H1 (cell line): ENCODE data around the gene TMEM39B. TPM values are rescaled to one million over a fixed set of nuclear protein-coding genes. Genes with fewer than 3 reads are reported as not detected.

ENCODE experiments used
- CTCF ChIA-PET: fragments of 300-600 bp; sonication (Branson Sonifier 250); formaldehyde crosslinking; loops from one replicate; lab custom pipeline; 2021; ENCODE audit not compliant: partially characterized antibody; lab: Charles Lee
- POLR2A ChIA-PET: fragments of 300-600 bp; sonication (Branson Sonifier 250); formaldehyde crosslinking; loops from one replicate; lab custom pipeline; 2021; ENCODE audit warnings: inconsistent platforms; ENCODE audit not compliant: partially characterized antibody; lab: Charles Lee
- DNase-seq, 2 experiments: peaks; one replicate each; pipeline versions ENCODE4 v3.0.0 to v3.0.0-alpha.2; 2010 to 2022; ENCODE audit warnings: low spot score in 2 of 2, low read depth in 1 of 2, mixed read lengths in 1 of 2
- FAIRE-seq: peaks from 2 replicates; lab custom pipeline; 2011; peaks lifted over from hg19 to GRCh38; lab: Jason Lieb, UNC
- H2AFZ ChIP-seq: 2 replicates; pipeline ENCODE4 v1.8.1; 2012; ENCODE audit warnings: low read length, inconsistent platforms
- H2AK5ac ChIP-seq: 2 replicates; pipeline ENCODE4 v1.6.1; 2013; ENCODE audit warnings: low read depth, low read length
- H2BK120ac ChIP-seq: replicated peaks from 2 replicates; pipeline ENCODE3; 2013; ENCODE audit warnings: low read depth, low read length, inconsistent platforms
- H2BK12ac ChIP-seq: 2 replicates; pipeline ENCODE4 v1.6.1; 2013; ENCODE audit warnings: low read depth, low read length
- H2BK15ac ChIP-seq: 2 replicates; pipeline ENCODE4 v1.6.1; 2013; ENCODE audit warnings: low read length
- H2BK20ac ChIP-seq: 2 replicates; pipeline ENCODE4 v1.6.1; 2013; ENCODE audit warnings: low read length
- H2BK5ac ChIP-seq: 2 replicates; pipeline ENCODE4 v1.6.1; 2013; ENCODE audit warnings: low read depth, low read length
- H3K14ac ChIP-seq: 2 replicates; pipeline ENCODE4 v1.6.1; 2013; ENCODE audit warnings: inconsistent platforms; ENCODE audit not compliant: insufficient read length
- H3K18ac ChIP-seq: 2 replicates; pipeline ENCODE4 v1.6.1; 2013; ENCODE audit warnings: low read length; ENCODE audit errors: extremely low read depth
- H3K23ac ChIP-seq: 2 replicates; pipeline ENCODE4 v1.6.1; 2013; ENCODE audit warnings: inconsistent platforms; ENCODE audit not compliant: insufficient read length
- H3K23me2 ChIP-seq: 2 replicates; pipeline ENCODE4 v1.6.1; 2013; ENCODE audit warnings: low read depth, low read length
- H3K27ac ChIP-seq: 2 replicates; pipeline ENCODE4 v1.6.1; 2011; ENCODE audit warnings: low read depth, low read length, inconsistent platforms
- H3K27me3 ChIP-seq, 4 experiments: replicated peaks in 1 of 4; 1 replicate in 1 of 4; 2 replicates in 3 of 4; pipeline versions ENCODE4 v1.6.1 to v1.8.1; 2011 to 2013; ENCODE audit warnings: low read length in 3 of 4, mild to moderate bottlenecking in 3 of 4, inconsistent platforms in 2 of 4, mixed read lengths in 2 of 4, moderate library complexity in 1 of 4; ENCODE audit not compliant: control insufficient read depth in 3 of 4, insufficient read depth in 3 of 4; ENCODE audit errors: extremely low read depth in 1 of 4
- H3K36me3 ChIP-seq, 4 experiments: 2 replicates each; pipeline versions ENCODE4 v1.6.1 to v1.8.1; 2011 to 2013; ENCODE audit warnings: mild to moderate bottlenecking in 4 of 4, low read length in 3 of 4, moderate library complexity in 2 of 4, control low read depth in 1 of 4, inconsistent platforms in 1 of 4; ENCODE audit not compliant: insufficient read depth in 4 of 4, control insufficient read depth in 2 of 4
- H3K4ac ChIP-seq: replicated peaks from 2 replicates; pipeline ENCODE3; 2013; ENCODE audit warnings: low read length, low read depth, mixed read lengths, inconsistent platforms; ENCODE audit not compliant: insufficient read length
- H3K4me1 ChIP-seq, 4 experiments: replicated peaks in 1 of 4; 1 replicate in 1 of 4; 2 replicates in 3 of 4; pipeline versions ENCODE4 v1.6.1 to v1.8.1; 2011 to 2013; ENCODE audit warnings: low read length in 3 of 4, inconsistent platforms in 2 of 4, mixed read lengths in 1 of 4; ENCODE audit not compliant: insufficient read depth in 4 of 4, control insufficient read depth in 3 of 4
- H3K4me2 ChIP-seq, 2 experiments: 2 replicates each; pipeline versions ENCODE4 v1.6.1 to v1.8.1; 2011 to 2013; ENCODE audit warnings: low read depth in 2 of 2, low read length in 2 of 2, control low read depth in 1 of 2, inconsistent platforms in 1 of 2, mild to moderate bottlenecking in 1 of 2; ENCODE audit not compliant: insufficient read depth in 1 of 2
- H3K4me3 ChIP-seq, 4 experiments: fragments of 200-600, 300-600 bp in 1 of 4; sonication (generic), shearing (Covaris generic), sonication (Bioruptor Twin) in 1 of 4; 2 replicates each; pipeline versions ENCODE4 v1.5.1 to v1.8.1; 2011 to 2016; ENCODE audit warnings: low read length in 4 of 4, low read depth in 3 of 4, control low read depth in 2 of 4, inconsistent platforms in 2 of 4, mild to moderate bottlenecking in 2 of 4, mixed read lengths in 1 of 4, moderate library complexity in 1 of 4; ENCODE audit not compliant: insufficient read depth in 2 of 4; ENCODE audit errors: extremely low read depth in 1 of 4
- H3K56ac ChIP-seq: replicated peaks from 2 replicates; pipeline ENCODE3; 2013; ENCODE audit warnings: low read depth, mild to moderate bottlenecking, mixed read lengths, low read length, inconsistent platforms; ENCODE audit not compliant: insufficient read length
- H3K79me1 ChIP-seq: 2 replicates; pipeline ENCODE4 v1.6.1; 2013; ENCODE audit warnings: low read depth, low read length, control low read depth
- H3K79me2 ChIP-seq, 2 experiments: 2 replicates each; pipeline versions ENCODE4 v1.6.1 to v1.8.1; 2012 to 2013; ENCODE audit warnings: low read length in 2 of 2, mild to moderate bottlenecking in 2 of 2, inconsistent platforms in 1 of 2; ENCODE audit not compliant: insufficient read depth in 2 of 2, control insufficient read depth in 1 of 2
- H3K9ac ChIP-seq, 4 experiments: replicated peaks in 1 of 4; 1 replicate in 1 of 4; 2 replicates in 3 of 4; pipeline versions ENCODE4 v1.6.1 to v1.8.1; 2011 to 2013; ENCODE audit warnings: low read depth in 3 of 4, low read length in 3 of 4, control low read depth in 2 of 4, mild to moderate bottlenecking in 2 of 4, moderate library complexity in 2 of 4, inconsistent platforms in 1 of 4; ENCODE audit errors: extremely low read depth in 1 of 4
- H3K9me3 ChIP-seq, 2 experiments: 2 replicates each; pipeline versions ENCODE4 v1.6.1 to v1.8.1; 2012 to 2013; ENCODE audit warnings: mild to moderate bottlenecking in 2 of 2, moderate library complexity in 2 of 2, control low read depth in 1 of 2, inconsistent platforms in 1 of 2, low read depth in 1 of 2, low read length in 1 of 2, mixed read lengths in 1 of 2; ENCODE audit not compliant: insufficient read depth in 2 of 2
- H4K20me1 ChIP-seq, 2 experiments: replicated peaks in 1 of 2; 2 replicates each; pipeline versions ENCODE3 to v1.8.1; 2011 to 2013; ENCODE audit warnings: inconsistent platforms in 2 of 2, low read length in 2 of 2, mild to moderate bottlenecking in 1 of 2; ENCODE audit not compliant: insufficient read depth in 2 of 2, control insufficient read depth in 1 of 2
- H4K5ac ChIP-seq: 2 replicates; pipeline ENCODE4 v1.6.1; 2013; ENCODE audit warnings: low read length, low read depth, mixed read lengths, inconsistent platforms; ENCODE audit not compliant: insufficient read length
- H4K8ac ChIP-seq: 2 replicates; pipeline ENCODE4 v1.8.0; 2013; ENCODE audit warnings: mild to moderate bottlenecking, moderate library complexity, low read length, inconsistent platforms; ENCODE audit not compliant: insufficient read depth; ENCODE audit errors: extremely low read depth
- H4K91ac ChIP-seq: replicated peaks from 2 replicates; pipeline ENCODE3; 2013; ENCODE audit warnings: low read length, mixed read lengths, inconsistent platforms; ENCODE audit not compliant: insufficient read length
- ASH2L ChIP-seq: fragments of 200-600, 300-600 bp; sonication (generic); IDR thresholded peaks from one replicate; pipeline ENCODE4 v1.7.1; 2017; ENCODE audit warnings: low read length
- BCL11A ChIP-seq, 2 experiments: IDR thresholded peaks; one replicate each; pipeline ENCODE4 v1.6.1; 2011; ENCODE audit warnings: low read depth in 2 of 2, low read length in 2 of 2, mild to moderate bottlenecking in 2 of 2
- CEBPB ChIP-seq: IDR thresholded peaks from 2 replicates; pipeline ENCODE4 v1.6.1; 2012; ENCODE audit warnings: low read depth, low read length
- KDM1A ChIP-seq: fragments of 200-600, 300-600 bp; sonication (generic); IDR thresholded peaks from 2 replicates; pipeline ENCODE4 v1.7.1; 2016; ENCODE audit warnings: mild to moderate bottlenecking, low read length, borderline replicate concordance
- KDM4A ChIP-seq: IDR thresholded peaks from one replicate; pipeline ENCODE4 v1.7.1; 2012; ENCODE audit warnings: low read depth, mild to moderate bottlenecking, moderate library complexity, low read length, inconsistent platforms; ENCODE audit not compliant: severe bottlenecking
- KDM5A ChIP-seq: fragments of 200-600 bp; IDR thresholded peaks from 2 replicates; pipeline ENCODE4 v1.7.1; 2012; ENCODE audit warnings: mild to moderate bottlenecking, low read length, inconsistent platforms, mixed read lengths
- NRF1 ChIP-seq: IDR thresholded peaks from 2 replicates; pipeline ENCODE4 v1.6.1; 2011; ENCODE audit warnings: mild to moderate bottlenecking, low read depth, low read length, improper control_type of control experiment
- POU5F1 ChIP-seq: IDR thresholded peaks from 2 replicates; pipeline ENCODE4 v1.6.1; 2011; ENCODE audit warnings: low read depth, mild to moderate bottlenecking, low read length, moderate library complexity
- RFX5 ChIP-seq: IDR thresholded peaks from 2 replicates; pipeline ENCODE4 v1.6.1; 2011; ENCODE audit warnings: low read depth, low read length, improper control_type of control experiment, borderline replicate concordance
- SIRT6 ChIP-seq: IDR thresholded peaks from one replicate; pipeline ENCODE4 v1.7.1; 2012; ENCODE audit warnings: low read length, inconsistent platforms
- SP1 ChIP-seq: IDR thresholded peaks from 2 replicates; pipeline ENCODE4 v1.6.1; 2011; ENCODE audit warnings: low read depth, low read length
- WGBS, 2 experiments: shearing (Covaris generic) in 1 of 2; methylation state at CpG; one replicate each; pipeline versions ENCODE4 v1.1.6 to v1.1.7; 2013 to 2015; ENCODE audit warnings: low lambda C conversion rate in 2 of 2, mixed read lengths in 2 of 2, inconsistent platforms in 1 of 2, low coverage in 1 of 2, missing lambda C conversion rate in 1 of 2; ENCODE audit not compliant: insufficient replicate concordance in 2 of 2, insufficient coverage in 1 of 2, insufficient read length in 1 of 2; ENCODE audit errors: extremely low coverage in 1 of 2, missing lambda C conversion rate in 1 of 2; 5-methylcytosine and 5-hydroxymethylcytosine counted together
- polyA plus RNA-seq, 7 experiments: library from polyadenylated mRNA; depleted of rRNA in 3 of 7; stranded (reverse) in 5 of 7; unstranded in 2 of 7; fragments of >200 nt in 5 of 7; fragments of 200-250 nt in 2 of 7; gene quantifications; 1 replicate in 5 of 7; 2 replicates in 1 of 7; 4 replicates in 1 of 7; pipeline versions ENCODE4 v1.2.1 to v1.2.3, GENCODE V29; 2011 to 2013; ENCODE audit warnings: missing spikeins in 2 of 7, mixed read lengths in 2 of 7
- total RNA-seq: library from RNA; stranded (reverse); fragmentation: NEBNext Ultra II Directional; extraction: Animal tissue kit (Norgen Biotek cat#: 25700); gene quantifications from 2 replicates; pipeline ENCODE4 v1.2.1, GENCODE V29; 2021

The TMEM39B gene
- total and polyA plus RNA-seq, 2 of the 8 experiments (the other 6 are each of a cell fraction or from before 2014, with no cell fraction given), result 25.3 to 32.7 TPM

DNA sequence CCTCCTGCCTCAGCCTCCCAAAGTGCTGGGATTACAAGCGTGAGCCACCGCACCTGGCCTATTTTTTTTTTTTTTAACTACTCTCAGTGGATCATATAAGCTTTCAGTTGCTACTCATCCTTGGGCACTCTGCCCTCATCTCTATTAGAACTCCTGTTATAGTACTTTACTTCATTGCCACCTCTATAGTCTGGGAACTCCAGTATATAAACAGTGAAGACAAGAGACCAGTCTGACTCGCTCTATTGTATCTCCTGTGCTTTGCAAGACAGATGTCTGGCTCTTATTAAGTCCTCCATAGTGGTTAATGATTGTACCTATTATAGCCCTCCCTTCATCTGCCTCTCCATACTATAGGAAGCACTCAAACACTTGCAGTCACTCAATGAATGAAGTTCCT, 44.0 kb upstream of the TMEM39B start:
- no peak overlapping the region for H3K23ac ChIP-seq
- peaks cover 31 to 97% of the 10 kb centered on the region in 2 experiments for H3K79me2 ChIP-seq
- H2BK12ac ChIP-seq, result no peak overlapping the region
- peaks cover 8 to 37% (median 21%) of the 10 kb centered on the region in 4 experiments for H3K36me3 ChIP-seq
- no peak overlapping the region for H2BK5ac ChIP-seq
- peaks cover 17 to 32% of the 10 kb centered on the region in 2 experiments for H4K20me1 ChIP-seq
- no peaks in the 10 kb centered on the region for H3K4me1 ChIP-seq
- H3K18ac ChIP-seq, result no peak overlapping the region
- ChIA-PET POLR2A (no interaction called here), CTCF (no interaction called here)
- H3K14ac ChIP-seq, result no peak overlapping the region
- no peak overlapping the region for H3K9ac ChIP-seq
- H3K56ac ChIP-seq, result no peak overlapping the region
- no peak overlapping the region for H2BK120ac ChIP-seq
- H3K4ac ChIP-seq, result no peak overlapping the region
- DNase-seq (no peak), FAIRE-seq (no peak)
- H3K23me2 ChIP-seq, result no peaks in the 10 kb centered on the region
- H2BK15ac ChIP-seq, result no peak overlapping the region
- TF ChIP-seq BCL11A (IDR thresholded peaks at IDR 0.05; ENCODE audit: low read depth in 2 of 2, low read length in 2 of 2) (no peak), RFX5 (no peak), CEBPB (no peak), KDM4A (no peak), ASH2L (no peak), SIRT6 (no peak), KDM5A (no peak), KDM1A (no peak), NRF1 (no peak), POU5F1 (no peak), SP1 (no peak)
- H2AFZ ChIP-seq, result no peak overlapping the region
- no peaks in the 10 kb centered on the region for H3K27me3 ChIP-seq
- no peak overlapping the region for H3K27ac ChIP-seq
- no peaks in the 10 kb centered on the region for H3K9me3 ChIP-seq
- no peak overlapping the region for H3K4me3 ChIP-seq
- H2BK20ac ChIP-seq, result no peak overlapping the region
- H4K8ac ChIP-seq, result no peak overlapping the region
- peaks cover 5% of the 10 kb centered on the region for H3K79me1 ChIP-seq
- 96% methylated on average over 3 of the region's 3 CpGs; no CpG with 5 or more reads in 1 of the 2 experiments for WGBS, 2 experiments
- H4K91ac ChIP-seq, result no peak overlapping the region
- H4K5ac ChIP-seq, result no peak overlapping the region
- no peak overlapping the region for H3K4me2 ChIP-seq
- no peak overlapping the region for H2AK5ac ChIP-seq
